Breast epithelium (tissue), 4 donors: ENCODE data around the gene MAT1A. TPM values are rescaled to one million over a fixed set of nuclear protein-coding genes. Genes with fewer than 3 reads are reported as not detected.

Experiments used
- DNase-seq, 2 donors: peaks; one replicate each; pipeline ENCODE4 v3.0.0-alpha.2; 2019; ENCODE audit warnings: low spot score in 2 of 2
- H3K27ac ChIP-seq, 2 donors: fragments of 200-600 bp; sonication (generic) in 1 of 2; one replicate each; pipeline ENCODE4 v1.5.1; 2016 to 2019; ENCODE audit warnings: mild to moderate bottlenecking in 1 of 2
- H3K27me3 ChIP-seq, 2 donors: fragments of 200-600 bp; sonication (generic) in 1 of 2; one replicate each; pipeline versions ENCODE4 v1.5.1 to v1.6.0; 2017 to 2019; ENCODE audit warnings: control low read depth in 1 of 2, mild to moderate bottlenecking in 1 of 2
- H3K36me3 ChIP-seq: fragments of 200-600 bp; one replicate; pipeline ENCODE4 v1.5.1; 2019
- H3K4me1 ChIP-seq, 2 donors: fragments of 200-600 bp; sonication (generic); one replicate each; pipeline ENCODE4 v1.5.1; 2016 to 2019; ENCODE audit warnings: control low read depth in 1 of 2
- H3K4me3 ChIP-seq, 3 donors: fragments of 200-600 bp; sonication (generic); 1 replicate in 2 of 3; 2 replicates in 1 of 3; pipeline ENCODE4 v1.5.1; 2016 to 2019; ENCODE audit warnings: mild to moderate bottlenecking in 3 of 3, moderate library complexity in 2 of 3
- H3K9me3 ChIP-seq, 2 donors: fragments of 200-600 bp; sonication (generic) in 1 of 2; one replicate each; pipeline ENCODE4 v1.5.1; 2016 to 2019; ENCODE audit warnings: control low read depth in 1 of 2
- CTCF ChIP-seq, 3 donors: fragments of 450-650 bp; IDR thresholded peaks; one replicate each; pipeline ENCODE4 v1.5.1; 2016 to 2017; ENCODE audit warnings: antibody characterized with exemption in 3 of 3, mild to moderate bottlenecking in 3 of 3, moderate library complexity in 3 of 3
- POLR2A ChIP-seq: fragments of 450-650 bp; IDR thresholded peaks from one replicate; pipeline ENCODE4 v1.6.1; 2016; ENCODE audit warnings: antibody characterized with exemption, mild to moderate bottlenecking, moderate library complexity
- POLR2AphosphoS5 ChIP-seq, 3 donors: sonication (generic); formaldehyde crosslinking; IDR thresholded peaks; one replicate each; pipeline ENCODE4 v1.6.1; 2017; ENCODE audit warnings: antibody characterized with exemption in 3 of 3
- intact Hi-C: fragments of 100-400 bp; cut with DNase I; formaldehyde crosslinking; loops from one replicate; pipeline ENCODE4 v1.15.1; 2023; ENCODE audit warnings: low total_unique reads
- total RNA-seq, 3 donors: library from RNA; depleted of rRNA; stranded (reverse); fragments of >200 nt; gene quantifications; one replicate each; pipeline ENCODE4 v1.1.0, GENCODE V29; 2016

MAT1A gene
- total RNA-seq, 3 donors from 2014 or later: 0.29 to 0.98 TPM; not detected in 1

GRCh38 chr10:80268938-80269588, 20.4 kb downstream of the MAT1A start:
- TF ChIP-seq POLR2A (no peak), CTCF (IDR thresholded peaks at IDR 0.05) (no peak), POLR2AphosphoS5 (IDR thresholded peaks at IDR 0.05) (no peak)
- Histone ChIP-seq H3K4me1 (no peaks in the 10 kb centered on the region), H3K36me3 (no peaks in the 10 kb centered on the region), H3K9me3 (no peaks in the 10 kb centered on the region), H3K27me3 (no peaks in the 10 kb centered on the region), H3K4me3 (no peak overlapping the region), H3K27ac (no peak overlapping the region)
- DNase-seq: no peak
- intact Hi-C loops: no loop called here

- Histone ChIP-seq H3K9me3 (no peaks in the 10 kb centered on the region), H3K36me3 (no peaks in the 10 kb centered on the region), H3K27me3 (no peaks in the 10 kb centered on the region), H3K4me3 (no peak overlapping the region), H3K27ac (no peak overlapping the region), H3K4me1 (no peaks in the 10 kb centered on the region)
- TF ChIP-seq POLR2A (no peak), POLR2AphosphoS5 (IDR thresholded peaks at IDR 0.05) (no peak), CTCF (IDR thresholded peaks at IDR 0.05) (no peak)
- intact Hi-C loops: no loop called here
- DNase-seq: no peak
Observed at GRCh38 chr10:80268266-80268665, 21.2 kb downstream of the MAT1A start.

- Histone ChIP-seq H3K4me3 (no peak overlapping the region), H3K36me3 (no peaks in the 10 kb centered on the region), H3K27me3 (no peaks in the 10 kb centered on the region), H3K4me1 (no peaks in the 10 kb centered on the region), H3K9me3 (no peaks in the 10 kb centered on the region), H3K27ac (no peak overlapping the region)
- intact Hi-C loops: no loop called here
- TF ChIP-seq POLR2A: no peak
- TF ChIP-seq CTCF (IDR thresholded peaks at IDR 0.05): no peak
- TF ChIP-seq POLR2AphosphoS5 (IDR thresholded peaks at IDR 0.05): no peak
- no peak for DNase-seq
Observed at GRCh38 chr10:80266513-80266863, 23.0 kb downstream of the MAT1A start.

GRCh38 chr10:80265740-80266512, 23.5 kb downstream of the MAT1A start:
- peak in 1 of 2 donors; percentile 19 for DNase-seq
- H3K27me3 ChIP-seq: no peaks in the 10 kb centered on the region
- no peaks in the 10 kb centered on the region for H3K4me1 ChIP-seq
- H3K27ac ChIP-seq: no peak overlapping the region
- intact Hi-C loops: no loop called here
- H3K36me3 ChIP-seq: no peaks in the 10 kb centered on the region
- no peak for TF ChIP-seq POLR2A
- TF ChIP-seq POLR2AphosphoS5 (IDR thresholded peaks at IDR 0.05): no peak
- TF ChIP-seq CTCF (IDR thresholded peaks at IDR 0.05): no peak
- H3K9me3 ChIP-seq: no peaks in the 10 kb centered on the region
- H3K4me3 ChIP-seq: no peak overlapping the region
